Stomach (tissue), 9 donors: ENCODE measurements around the gene LAMTOR2. TPM values are rescaled to one million over a fixed set of nuclear protein-coding genes. Genes with fewer than 3 reads are reported as not detected.

Experiments
- DNase-seq, 2 donors: peaks; one replicate each; pipeline versions ENCODE4 v3.0.0 to v3.0.0-alpha.2; 2013 to 2019
- H3K27ac ChIP-seq, 5 donors: fragments of 200-600 bp in 4 of 5; sonication (generic) in 4 of 5; one replicate each; pipeline ENCODE4 v1.5.1; 2013 to 2019; ENCODE audit warnings: mild to moderate bottlenecking in 1 of 5, moderate library complexity in 1 of 5
- H3K27me3 ChIP-seq, 3 donors: fragments of 200-600 bp; sonication (generic); one replicate each; pipeline ENCODE4 v1.5.1; 2017 to 2019; ENCODE audit warnings: mixed run types in 1 of 3
- H3K36me3 ChIP-seq, 4 donors: fragments of 200-600 bp; sonication (generic); 1 replicate in 3 of 4; 2 replicates in 1 of 4; pipeline ENCODE4 v1.5.1; 2016 to 2019
- H3K4me1 ChIP-seq, 4 donors: fragments of 200-600 bp; sonication (generic); one replicate each; pipeline ENCODE4 v1.5.1; 2016 to 2019
- H3K4me3 ChIP-seq, 4 donors: fragments of 200-600 bp; sonication (generic) in 3 of 4; one replicate each; pipeline ENCODE4 v1.5.1; 2016 to 2019; ENCODE audit warnings: mild to moderate bottlenecking in 1 of 4
- H3K9me3 ChIP-seq, 4 donors: fragments of 200-600 bp; sonication (generic); one replicate each; pipeline ENCODE4 v1.5.1; 2016 to 2019
- CTCF ChIP-seq, 7 experiments: fragments of 450-650 bp in 4 of 7; fragments of 200-600 bp in 3 of 7; sonication (generic) in 3 of 7; IDR thresholded peaks; one replicate each; pipeline ENCODE4 v1.5.1; 2016 to 2019; ENCODE audit warnings: antibody characterized with exemption in 7 of 7, control low read depth in 2 of 7, mild to moderate bottlenecking in 1 of 7
- EP300 ChIP-seq: sonication (generic); formaldehyde crosslinking; IDR thresholded peaks from one replicate; pipeline ENCODE4 v1.6.1; 2017; ENCODE audit warnings: antibody characterized with exemption
- POLR2A ChIP-seq, 4 donors: fragments of 450-650 bp; IDR thresholded peaks; one replicate each; pipeline ENCODE4 v1.6.1; 2016; ENCODE audit warnings: antibody characterized with exemption in 4 of 4, control low read depth in 2 of 4, mild to moderate bottlenecking in 1 of 4, moderate library complexity in 1 of 4
- POLR2AphosphoS5 ChIP-seq, 3 donors: sonication (generic); formaldehyde crosslinking; IDR thresholded peaks; one replicate each; pipeline ENCODE4 v1.6.1; 2016; ENCODE audit warnings: antibody characterized with exemption in 3 of 3
- WGBS, 5 donors: extraction: QIAGEN DNeasy Blood & Tissue Kit in 3 of 5; methylation state at CpG; one replicate each; pipeline versions ENCODE4 v1.1.5 to v1.1.7; 2013 to 2018; 5-methylcytosine and 5-hydroxymethylcytosine counted together
- intact Hi-C: fragments of 100-400 bp; cut with DNase I; formaldehyde crosslinking; loops from one replicate; pipeline ENCODE4 v1.15.1; 2023; ENCODE audit warnings: low total_unique reads
- polyA plus RNA-seq, 3 donors: library from polyadenylated mRNA; stranded (reverse); fragments of 200-250 nt; gene quantifications; one replicate each; pipeline ENCODE4 v1.2.3, GENCODE V29; 2013
- total RNA-seq, 5 donors: library from RNA; depleted of rRNA; stranded (reverse); fragments of >200 nt; gene quantifications; one replicate each; pipeline versions ENCODE4 v1.1.0 to v1.2.3, GENCODE V29; 2014 to 2016
- donor health status: healthy with polysubstance abuse.
- donor health status: Bipolar disorder and iron deficiency.
- donor health status: healthy.

Gene LAMTOR2
- total and polyA plus RNA-seq, 8 donors: 7.0 to 170 (median 40.6) TPM; not detected in 1

DNA sequence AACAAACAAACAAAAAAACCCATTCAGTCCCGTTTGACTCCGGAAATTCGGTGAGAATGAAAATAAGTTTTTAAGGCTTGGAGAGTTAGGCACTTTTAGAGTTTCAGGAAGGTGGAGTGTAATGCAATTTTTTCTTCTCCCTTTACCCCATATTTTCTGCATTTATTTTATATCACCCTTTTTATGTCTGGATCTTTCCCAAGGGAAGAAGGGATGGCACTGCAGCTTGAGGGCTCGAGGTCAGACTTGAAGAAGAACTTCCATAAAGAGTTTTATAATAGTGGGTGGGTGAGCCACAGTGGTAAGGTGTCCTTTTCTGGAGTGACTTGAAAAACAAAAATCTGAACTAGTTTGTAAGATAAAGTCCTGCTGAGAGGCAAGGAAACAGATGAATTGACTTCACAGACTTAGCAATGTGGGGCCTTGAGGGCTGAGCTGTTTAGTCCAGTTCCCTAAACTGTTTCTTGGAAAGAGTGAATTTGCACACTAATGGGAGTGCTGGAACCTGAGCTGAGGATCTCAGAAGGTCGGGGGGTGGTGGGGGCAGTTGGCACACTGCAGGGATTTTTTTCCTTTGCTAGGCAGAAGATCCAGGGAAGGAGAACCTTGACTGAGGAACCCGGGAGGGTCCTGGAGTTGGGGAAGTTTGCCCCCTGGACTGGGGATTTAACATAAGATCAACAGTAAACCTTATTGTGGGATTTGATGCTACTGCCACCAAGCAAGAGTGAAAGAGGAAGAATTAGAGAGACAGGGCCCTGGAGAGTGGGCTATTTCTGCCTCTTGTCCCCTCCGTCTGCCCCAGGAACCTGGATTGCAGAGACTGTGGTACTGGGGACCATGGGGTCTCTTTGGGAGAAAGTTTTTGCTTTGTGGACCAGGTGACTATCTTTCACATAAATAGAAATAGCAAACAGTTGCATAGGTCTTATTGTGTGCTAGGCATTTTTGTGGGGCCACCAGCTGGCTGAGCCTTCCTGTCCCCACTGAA, 29.5 kb downstream of the LAMTOR2 start:
- intact Hi-C loops: no loop called here
- peaks cover 0 to 18% (median 0%) of the 10 kb centered on the region in 3 donors for H3K27me3 ChIP-seq
- 61 to 68% (median 63%) methylated on average over 7 of the region's 7 CpGs for WGBS, 5 donors
- DNase-seq: no peak
- no peak overlapping the region for H3K4me3 ChIP-seq
- H3K27ac ChIP-seq: no peak overlapping the region
- H3K36me3 ChIP-seq: no peaks in the 10 kb centered on the region
- no peaks in the 10 kb centered on the region for H3K9me3 ChIP-seq
- no peak for TF ChIP-seq CTCF (IDR thresholded peaks at IDR 0.05)
- H3K4me1 ChIP-seq: peaks cover 19 to 35% (median 24%) of the 10 kb centered on the region in 4 donors

DNA sequence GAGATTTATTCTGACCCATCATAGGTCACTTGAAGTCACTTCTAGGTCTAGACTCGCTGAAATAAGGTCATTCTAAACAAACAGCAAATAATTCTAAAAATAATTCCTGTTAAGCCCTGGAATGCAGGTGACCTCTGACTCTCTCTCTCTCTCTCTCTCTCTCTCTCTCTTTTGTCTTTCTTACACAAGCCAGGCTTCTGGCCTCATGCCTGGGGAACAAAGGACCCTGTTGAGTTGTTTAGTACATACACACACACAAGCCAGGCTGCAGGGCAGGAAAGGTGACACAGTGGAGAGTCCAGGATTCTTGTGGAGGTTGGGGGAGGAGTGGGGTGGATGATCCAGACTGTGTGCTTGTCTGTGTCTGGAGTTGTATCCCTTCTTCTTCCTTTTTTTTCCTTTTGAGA, 31.7 kb downstream of the LAMTOR2 start:
- DNase-seq: peak in 1 of 2 donors; percentile 72

DNA sequence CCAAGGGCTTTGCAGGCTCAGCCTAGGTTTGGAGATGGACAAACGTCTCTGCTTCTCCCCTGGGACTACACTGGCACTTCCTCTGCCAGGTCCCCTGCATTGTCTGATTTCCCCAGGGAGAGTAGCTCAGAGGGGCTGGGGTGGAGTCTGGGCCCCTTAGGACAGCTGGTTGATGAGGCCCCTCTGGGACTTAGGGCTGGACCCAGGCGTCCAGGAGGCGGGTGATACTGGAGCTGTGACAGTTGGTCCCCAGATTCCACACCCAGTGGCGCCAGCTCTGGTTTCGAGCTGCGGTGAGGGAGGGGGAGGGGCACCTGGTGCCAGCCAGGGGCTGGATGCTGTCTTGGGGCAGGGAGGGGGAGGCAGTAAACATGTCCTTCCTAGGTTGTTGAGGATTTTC, 35.1 kb downstream of the LAMTOR2 start:
- peaks cover 0 to 18% (median 4%) of the 10 kb centered on the region in 4 donors for H3K4me1 ChIP-seq
- no peak overlapping the region for H3K4me3 ChIP-seq
- intact Hi-C loops: loop anchor here (5.0 kb wide), 1 partner anchor 138 kb away; no protein-coding TSS in a partner anchor
- DNase-seq: no peak
- 61 to 84% (median 78%) methylated on average over 6 of the region's 6 CpGs for WGBS, 5 donors
- H3K27me3 ChIP-seq: no peaks in the 10 kb centered on the region
- H3K27ac ChIP-seq: no peak overlapping the region
- H3K9me3 ChIP-seq: no peaks in the 10 kb centered on the region
- TF ChIP-seq CTCF (IDR thresholded peaks at IDR 0.05): no peak
- TF ChIP-seq POLR2A (IDR thresholded peaks at IDR 0.05): no peak
- no peak for TF ChIP-seq POLR2AphosphoS5 (IDR thresholded peaks at IDR 0.05)
- no peak for TF ChIP-seq EP300
- H3K36me3 ChIP-seq: no peaks in the 10 kb centered on the region

More for the DNA sequence above, 31.7 kb downstream of the LAMTOR2 start:
- no peak for TF ChIP-seq POLR2AphosphoS5 (IDR thresholded peaks at IDR 0.05)
- no peak for TF ChIP-seq POLR2A (IDR thresholded peaks at IDR 0.05)
- no peak for TF ChIP-seq CTCF (IDR thresholded peaks at IDR 0.05)
- TF ChIP-seq EP300: no peak
- intact Hi-C loops: no loop called here
- no peak overlapping the region for H3K4me3 ChIP-seq
- peaks cover 17 to 41% (median 26%) of the 10 kb centered on the region in 4 donors for H3K4me1 ChIP-seq
- no peaks in the 10 kb centered on the region for H3K36me3 ChIP-seq
- no peak overlapping the region for H3K27ac ChIP-seq
- H3K9me3 ChIP-seq: no peaks in the 10 kb centered on the region
- 5 to 30% (median 17%) methylated on average over 1 of the region's 1 CpG for WGBS, 5 donors
- H3K27me3 ChIP-seq: peaks cover 0 to 14% (median 0%) of the 10 kb centered on the region in 3 donors

DNA sequence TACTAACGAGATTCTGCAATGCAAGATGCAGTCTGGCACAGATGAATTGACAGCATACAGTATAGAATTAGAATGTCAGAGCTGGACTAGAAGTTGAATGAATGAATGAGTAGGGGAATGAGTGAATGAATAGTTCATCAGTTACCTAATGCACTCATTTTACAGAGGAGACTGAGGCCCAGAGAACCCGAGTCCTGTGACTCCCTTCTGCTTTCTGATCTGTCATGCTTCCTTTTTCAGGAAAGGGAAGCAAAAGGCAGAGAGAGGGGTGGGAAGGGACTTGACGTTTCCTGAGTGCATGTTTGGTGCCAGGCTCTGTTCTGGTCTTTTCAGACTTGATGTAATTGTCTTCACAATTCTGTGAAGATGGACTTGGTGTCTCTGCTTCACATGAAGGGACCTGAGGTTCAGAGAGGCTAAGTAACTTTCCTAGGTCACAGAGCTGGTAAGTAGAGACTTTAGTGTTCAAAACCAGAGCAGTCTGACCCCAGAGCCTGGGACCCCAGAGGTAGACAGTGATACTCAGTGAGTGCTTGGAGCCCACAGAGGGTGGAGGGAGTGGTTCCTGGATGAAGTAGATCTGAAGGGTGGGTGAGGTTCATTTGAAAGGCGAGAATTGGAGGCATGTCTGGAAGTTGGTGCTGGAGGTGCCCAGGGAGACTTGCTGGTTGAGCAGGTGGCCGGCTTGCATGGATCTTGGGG, 35.7 kb downstream of the LAMTOR2 start:
- intact Hi-C loops: loop anchor here (5.0 kb wide), 1 partner anchor 137 kb away; no protein-coding TSS in a partner anchor
- TF ChIP-seq POLR2AphosphoS5 (IDR thresholded peaks at IDR 0.05) (no peak), EP300 (no peak), CTCF (IDR thresholded peaks at IDR 0.05) (no peak), POLR2A (IDR thresholded peaks at IDR 0.05) (no peak)
- 36 to 40% (median 40%) methylated on average over 5 of the region's 5 CpGs for WGBS, 5 donors
- H3K4me1 ChIP-seq: peaks cover 0 to 18% (median 4%) of the 10 kb centered on the region in 4 donors
- no peaks in the 10 kb centered on the region for H3K9me3 ChIP-seq
- DNase-seq: no peak
- no peak overlapping the region for H3K4me3 ChIP-seq
- H3K27ac ChIP-seq: no peak overlapping the region
- no peaks in the 10 kb centered on the region for H3K36me3 ChIP-seq
- H3K27me3 ChIP-seq: no peaks in the 10 kb centered on the region
